ENCODE measurements around the gene OR1C1.

DNA sequence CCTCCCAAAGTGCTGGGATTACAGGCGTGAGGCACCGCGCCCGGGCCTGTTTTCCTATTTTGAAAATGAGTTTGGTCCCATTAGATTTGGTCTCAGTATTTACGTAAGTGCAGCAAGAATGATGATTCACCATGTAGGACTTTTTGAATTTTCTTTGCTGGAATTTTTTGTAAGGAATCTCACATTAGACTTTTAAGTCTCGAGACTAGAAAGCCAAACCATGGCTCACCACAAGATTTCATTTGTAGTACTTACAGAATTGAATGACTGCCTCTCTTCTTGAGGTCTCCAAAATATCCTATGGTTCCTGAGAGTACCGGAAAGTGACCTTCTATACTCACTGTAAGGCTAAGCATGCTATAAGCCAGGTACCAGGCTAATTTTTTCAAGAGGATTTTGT, 12.7 kb downstream of the OR1C1 start:
- TF ChIP-seq EZH2 (IDR thresholded peaks at IDR 0.05; ENCODE audit: insufficient read depth, poor library complexity, severe bottlenecking) (no peak), EZH2phosphoT487 (IDR thresholded peaks at IDR 0.05; ENCODE audit: insufficient read depth, low read depth) (no peak)

All from GM23248 (cell line).